Endothelial cell of umbilical vein (primary cell): ENCODE results near the gene OTOS.

ENCODE experiments used
- EZH2 ChIP-seq: IDR thresholded peaks from 2 replicates; pipeline ENCODE4 v1.6.1; 2012; ENCODE audit warnings: borderline replicate concordance, low read depth, mild to moderate bottlenecking, moderate library complexity, low read length, inconsistent platforms; ENCODE audit not compliant: severe bottlenecking
- JUN ChIP-seq: IDR thresholded peaks from 2 replicates; pipeline ENCODE4 v1.6.1; 2011; ENCODE audit warnings: borderline replicate concordance, low read depth; ENCODE audit not compliant: insufficient read length, insufficient read depth

GRCh38 chr2:240183006-240183874, 42.8 kb upstream of the OTOS start:
- TF ChIP-seq JUN (no peak), EZH2 (no peak)
